ENCODE results near the gene CCNB2. TPM values are rescaled to one million over a fixed set of nuclear protein-coding genes. Genes with fewer than 3 reads are reported as not detected.
"Not testable (repeated sequence)": the region's sequence is repeated elsewhere in the genome, so short reads cannot be mapped to it uniquely, and the experiment has no call there.

CCNB2 gene
- total RNA-seq, 1 donor from 2014 or later = 0.86 TPM

GRCh38 chr15:59127255-59127654 lies 22.3 kb downstream of the CCNB2 start:
- ATAC-seq (ENCODE audit: poor library complexity); DNase-seq; intact Hi-C loops (cut with DNase I): not testable (repeated sequence)

GRCh38 chr15:59131456-59131855 lies 26.5 kb downstream of the CCNB2 start:
- ATAC-seq (ENCODE audit: poor library complexity) (no peak), DNase-seq (no peak)
- intact Hi-C loops (cut with DNase I) = no loop called here

- no peak for DNase-seq
- ATAC-seq (ENCODE audit: poor library complexity) = no peak
- intact Hi-C loops (cut with DNase I) = no loop called here
These were observed 27.1 kb downstream of the CCNB2 start for GRCh38 chr15:59131969-59132562.

- intact Hi-C loops (cut with DNase I) = no loop called here
- ATAC-seq (ENCODE audit: poor library complexity) = no peak
- DNase-seq = no peak
These were observed 29.0 kb downstream of the CCNB2 start for GRCh38 chr15:59133929-59134427.

- DNase-seq = no peak
- no peak for ATAC-seq (ENCODE audit: poor library complexity)
- intact Hi-C loops (cut with DNase I) = no loop called here
These were observed 32.6 kb downstream of the CCNB2 start for GRCh38 chr15:59137566-59137965.

- peak; percentile 52 for DNase-seq
- peak; percentile 56 for ATAC-seq (ENCODE audit: poor library complexity)
- intact Hi-C loops (cut with DNase I) = no loop called here
These were observed 33.3 kb downstream of the CCNB2 start for GRCh38 chr15:59138243-59138642.

GRCh38 chr15:59140422-59141226 lies 35.7 kb downstream of the CCNB2 start:
- ATAC-seq (ENCODE audit: poor library complexity) (no peak), DNase-seq (no peak)
- intact Hi-C loops (cut with DNase I) = no loop called here

GRCh38 chr15:59143281-59143680 lies 38.3 kb downstream of the CCNB2 start:
- ATAC-seq (ENCODE audit: poor library complexity) = no peak
- intact Hi-C loops (cut with DNase I) = no loop called here
- no peak for DNase-seq

GRCh38 chr15:59144594-59144993 lies 39.6 kb downstream of the CCNB2 start:
- ATAC-seq (ENCODE audit: poor library complexity); intact Hi-C loops (cut with DNase I); DNase-seq: not testable (repeated sequence)

- DNase-seq (no peak), ATAC-seq (ENCODE audit: poor library complexity) (no peak)
- intact Hi-C loops (cut with DNase I) = no loop called here
These were observed 42.7 kb downstream of the CCNB2 start for GRCh38 chr15:59147666-59148065.

- DNase-seq = no peak
- ATAC-seq (ENCODE audit: poor library complexity) = no peak
- intact Hi-C loops (cut with DNase I) = no loop called here
These were observed 43.3 kb downstream of the CCNB2 start for GRCh38 chr15:59148153-59148833.

- DNase-seq = no peak
- no peak for ATAC-seq (ENCODE audit: poor library complexity)
- intact Hi-C loops (cut with DNase I) = loop anchor here (10.0 kb wide), 1 partner anchor 175 kb away; no protein-coding TSS in a partner anchor
These were observed 45.2 kb downstream of the CCNB2 start for GRCh38 chr15:59150185-59150584.

GRCh38 chr15:59152694-59153450 lies 47.9 kb downstream of the CCNB2 start:
- no peak for ATAC-seq (ENCODE audit: poor library complexity)
- DNase-seq = no peak
- intact Hi-C loops (cut with DNase I) = loop anchor here (10.0 kb wide), 1 partner anchor 178 kb away; no protein-coding TSS in a partner anchor

GRCh38 chr15:59153466-59153865 lies 48.5 kb downstream of the CCNB2 start:
- no peak for DNase-seq
- intact Hi-C loops (cut with DNase I) = loop anchor here (10.0 kb wide), 1 partner anchor 179 kb away; no protein-coding TSS in a partner anchor
- ATAC-seq (ENCODE audit: poor library complexity) = no peak

- intact Hi-C loops (cut with DNase I) = loop anchor here (10.0 kb wide), 1 partner anchor 179 kb away; no protein-coding TSS in a partner anchor
- ATAC-seq (ENCODE audit: poor library complexity) (no peak), DNase-seq (no peak)
These were observed 49.3 kb downstream of the CCNB2 start for GRCh38 chr15:59154243-59154642.

- ATAC-seq (ENCODE audit: poor library complexity) (no peak), DNase-seq (no peak)
- intact Hi-C loops (cut with DNase I) = loop anchor here (10.0 kb wide), 1 partner anchor 181 kb away; no protein-coding TSS in a partner anchor
These were observed 50.5 kb downstream of the CCNB2 start for GRCh38 chr15:59155431-59155830.

GRCh38 chr15:59157396-59157795 lies 52.5 kb downstream of the CCNB2 start:
- no peak for DNase-seq
- ATAC-seq (ENCODE audit: poor library complexity) = no peak
- intact Hi-C loops (cut with DNase I) = loop anchor here (10.0 kb wide), 1 partner anchor 183 kb away; no protein-coding TSS in a partner anchor

Data from Right ventricle myocardium superior (tissue), 1 donor.